Measurements from ENCODE around the gene DIP2C.

GRCh38 chr10:497898-498451 is 191.5 kb downstream of the DIP2C start:
- TF ChIP-seq CTCF (IDR thresholded peaks at IDR 0.05) = no peak
- no peak for TF ChIP-seq EZH2 (IDR thresholded peaks at IDR 0.05)
- TF ChIP-seq EZH2phosphoT487 (IDR thresholded peaks at IDR 0.05) = no peak

Data from neural progenitor cell (in vitro differentiated cells).